HG02852 (cell line): ENCODE data around the gene FDXR.
A peak's percentile ranks its signal among the peaks of the same experiment; 100 is the strongest.
"Not testable (repeated sequence)": the region's sequence is repeated elsewhere in the genome, so short reads cannot be mapped to it uniquely, and the experiment has no call there.

Source experiments
- ATAC-seq: cut with Tn5 transposase; IDR thresholded peaks from one replicate; pipeline ENCODE4 v1.9.1; 2021; ENCODE audit warnings: mild to moderate bottlenecking, moderate library complexity; ENCODE audit not compliant: unreplicated experiment

Gene FDXR

GRCh38 chr17:74873037-74873873 is 461 bp upstream of the FDXR start:
- peak; percentile 86 for ATAC-seq

DNA sequence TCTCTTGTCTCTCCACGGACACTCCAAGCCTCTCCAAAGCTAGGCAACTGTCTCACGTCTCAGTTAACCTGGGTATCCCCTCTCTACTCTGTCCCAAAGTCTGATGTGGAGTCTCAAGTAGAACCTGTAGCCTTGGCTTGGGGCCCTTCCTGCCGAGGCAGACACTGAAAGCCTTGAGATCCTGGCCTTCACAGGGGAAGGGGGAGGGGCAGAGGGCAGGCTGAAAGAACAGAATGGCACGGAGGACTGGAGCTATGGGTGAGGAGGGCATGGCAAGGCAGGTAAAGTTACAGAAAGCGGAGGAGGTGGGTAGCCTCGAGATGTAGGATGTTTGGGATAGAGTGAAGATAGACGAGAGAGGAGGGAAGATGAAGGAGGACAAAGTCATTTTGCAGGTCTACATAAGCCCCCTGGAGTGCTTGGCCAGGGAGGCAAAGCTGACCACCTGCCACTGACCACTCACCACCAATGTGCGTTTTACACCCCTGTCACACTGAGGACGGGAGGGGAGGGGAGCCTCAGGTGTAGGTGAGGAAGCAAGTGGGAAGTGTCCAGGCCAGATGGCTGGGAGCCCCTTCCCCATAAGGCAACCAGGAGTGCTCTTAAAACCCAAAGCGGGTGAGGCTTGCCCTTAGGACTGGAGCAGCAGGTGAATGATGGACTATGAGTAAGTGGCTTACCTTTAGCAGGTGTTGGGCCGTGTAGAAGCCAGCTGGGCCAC is 1.3 kb downstream of the FDXR start:
- no peak for ATAC-seq

GRCh38 chr17:74870512-74870911 is 2.3 kb downstream of the FDXR start:
- no peak for ATAC-seq

DNA sequence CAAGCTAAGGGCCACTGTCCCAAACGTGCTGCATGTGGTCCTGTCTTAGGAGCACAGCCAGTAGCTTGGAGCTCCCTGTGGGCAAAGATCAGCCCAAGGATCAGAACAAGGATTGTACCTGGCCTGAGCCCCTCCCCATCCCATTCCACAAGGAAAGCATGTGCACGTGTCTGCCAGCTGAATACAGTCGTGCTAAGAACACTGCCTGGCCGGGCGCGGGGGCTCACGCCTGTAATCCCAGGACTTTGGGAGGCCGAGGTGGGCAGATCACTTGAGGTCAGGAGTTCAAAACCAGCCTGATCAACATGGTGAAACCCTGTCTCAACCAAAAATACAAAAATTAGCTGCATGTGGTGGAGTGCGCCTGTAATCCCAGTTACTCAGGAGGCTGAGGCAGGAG is 2.8 kb downstream of the FDXR start:
- not testable (repeated sequence) for ATAC-seq

DNA sequence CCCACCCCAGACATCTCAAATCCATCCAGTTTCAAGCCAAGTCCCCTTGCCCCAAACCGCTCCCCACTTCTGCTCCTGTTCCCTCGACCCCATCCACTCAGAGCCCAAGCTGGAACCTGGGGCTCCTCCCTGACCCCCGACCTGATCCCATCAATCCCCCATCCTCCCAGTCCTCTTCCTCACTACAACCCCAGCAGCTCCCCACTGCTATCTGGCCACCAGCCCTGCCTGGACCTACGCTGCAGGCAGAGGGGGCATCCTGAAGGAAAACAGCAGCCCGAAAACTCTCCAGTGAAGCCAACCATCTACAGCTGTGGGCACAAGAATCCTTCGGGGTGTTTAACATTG is 3.9 kb downstream of the FDXR start:
- no peak for ATAC-seq

GRCh38 chr17:74868251-74868907 is 4.4 kb downstream of the FDXR start:
- no peak for ATAC-seq

GRCh38 chr17:74866198-74866835 is 6.5 kb downstream of the FDXR start:
- ATAC-seq: no peak

- ATAC-seq: no peak
These were observed 7.1 kb downstream of the FDXR start for GRCh38 chr17:74865504-74866197.

- ATAC-seq: no peak
These were observed 7.9 kb downstream of the FDXR start for GRCh38 chr17:74864866-74865395.

- ATAC-seq: no peak
These were observed 8.4 kb downstream of the FDXR start for GRCh38 chr17:74864297-74864865.

- ATAC-seq: no peak
These were observed 9.1 kb downstream of the FDXR start for GRCh38 chr17:74863420-74864296.

GRCh38 chr17:74862919-74863318 is 9.9 kb downstream of the FDXR start:
- no peak for ATAC-seq

DNA sequence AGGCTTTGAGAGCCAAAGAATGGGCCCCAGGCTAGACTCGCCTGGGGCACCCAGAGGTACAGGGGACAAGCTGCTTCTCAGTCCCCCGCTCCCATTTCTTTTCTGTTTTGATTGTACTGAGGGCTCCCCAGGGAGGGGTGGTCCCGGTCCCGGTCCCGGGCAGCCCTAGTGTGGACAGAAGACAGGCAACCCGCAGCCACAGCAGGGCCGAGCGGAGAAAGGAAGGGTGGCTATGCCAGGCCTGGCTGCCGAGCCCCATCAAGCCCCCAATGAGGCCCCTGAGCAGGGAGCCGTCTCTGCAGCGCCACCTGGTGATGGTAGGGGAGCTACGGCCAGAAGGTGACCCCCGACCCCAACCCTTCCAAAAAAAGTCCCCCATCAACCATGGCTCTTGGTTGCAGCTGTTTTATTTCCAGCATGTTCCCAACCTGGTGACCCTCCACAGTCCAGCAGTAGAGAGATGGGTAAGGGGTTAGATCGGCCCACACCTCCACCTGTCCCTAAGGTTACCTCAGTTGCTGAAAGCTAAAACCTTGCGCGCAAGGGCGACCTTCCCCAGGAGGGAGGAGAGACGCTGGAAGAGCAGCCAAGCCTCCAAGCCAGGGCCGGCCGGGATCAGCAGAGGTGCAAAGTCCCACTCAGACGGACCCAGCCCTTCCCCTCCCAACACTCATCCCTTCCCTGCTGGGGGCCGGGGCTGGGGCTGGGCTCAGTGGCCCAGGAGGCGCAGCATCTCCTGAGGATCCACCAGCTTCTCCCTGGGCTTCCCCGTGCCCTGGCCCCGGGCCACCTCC is 10.5 kb downstream of the FDXR start:
- no peak for ATAC-seq

GRCh38 chr17:74861662-74862107 is 11.1 kb downstream of the FDXR start:
- ATAC-seq: no peak

- no peak for ATAC-seq
These were observed 11.7 kb downstream of the FDXR start for GRCh38 chr17:74860872-74861661.

- no peak for ATAC-seq
These were observed 12.4 kb downstream of the FDXR start for GRCh38 chr17:74860229-74860871.
